OCI-LY7 (cell line): ENCODE measurements around the gene IL17RA. TPM values are rescaled to one million over a fixed set of nuclear protein-coding genes. Genes with fewer than 3 reads are reported as not detected.
A peak's percentile ranks its signal among the peaks of the same experiment; 100 is the strongest.

Experiments
- BruUV-seq: library from RNA; stranded (reverse); fragments of 400-500 nt; replicated peaks from 2 replicates; lab custom pipeline; 2021; lab: Mats Ljungman, UMichigan
- CTCF ChIA-PET: fragments of 300-600 bp; sonication (Branson Sonifier 250); formaldehyde crosslinking; loops from one replicate; lab custom pipeline; 2022; ENCODE audit warnings: antibody characterized with exemption; ENCODE audit not compliant: unreplicated experiment; lab: Charles Lee
- POLR2A ChIA-PET: fragments of 300-600 bp; sonication (Branson Sonifier 250); formaldehyde crosslinking; loops from one replicate; lab custom pipeline; 2022; ENCODE audit warnings: antibody characterized with exemption; lab: Charles Lee
- DNase-seq: peaks from one replicate; pipeline ENCODE4 v3.0.0-alpha.2; 2015; ENCODE audit warnings: low spot score
- H2AFZ ChIP-seq: fragments of 200-600 bp; sonication (generic), shearing (Covaris generic); 2 replicates; pipeline ENCODE4 v1.6.1; 2014; ENCODE audit warnings: mild to moderate bottlenecking, antibody characterized with exemption, low read length, moderate library complexity
- H3K27ac ChIP-seq: fragments of 200-600 bp; sonication (generic); 2 replicates; pipeline ENCODE4 v1.5.1; 2014; ENCODE audit warnings: mixed run types, low read depth, mild to moderate bottlenecking, moderate library complexity, low read length, inconsistent platforms; ENCODE audit not compliant: poor library complexity, severe bottlenecking
- H3K36me3 ChIP-seq: fragments of 200-600 bp; sonication (generic); 2 replicates; pipeline ENCODE4 v1.6.1; 2014; ENCODE audit warnings: mild to moderate bottlenecking, antibody characterized with exemption, low read length, moderate library complexity, mixed read lengths; ENCODE audit not compliant: insufficient read depth
- H3K4me1 ChIP-seq: fragments of 200-600 bp; sonication (generic); 2 replicates; pipeline ENCODE4 v1.5.1; 2014; ENCODE audit warnings: mild to moderate bottlenecking, low read length; ENCODE audit not compliant: insufficient read depth, poor library complexity, severe bottlenecking
- H3K4me2 ChIP-seq: fragments of 200-600 bp; sonication (generic); 2 replicates; pipeline ENCODE4 v1.6.1; 2014; ENCODE audit warnings: mild to moderate bottlenecking, low read length
- H3K4me3 ChIP-seq: fragments of 200-600 bp; sonication (generic); 2 replicates; pipeline ENCODE4 v1.5.1; 2014; ENCODE audit warnings: mild to moderate bottlenecking, low read depth, low read length; ENCODE audit not compliant: poor library complexity, severe bottlenecking
- H3K79me2 ChIP-seq: fragments of 200-600 bp; sonication (generic); 2 replicates; pipeline ENCODE4 v1.6.1; 2016; ENCODE audit warnings: low read depth, mild to moderate bottlenecking, low read length, moderate library complexity, mixed read lengths; ENCODE audit not compliant: insufficient read depth
- H3K9me2 ChIP-seq: fragments of 200-600 bp; sonication (generic); 2 replicates; pipeline ENCODE4 v1.6.1; 2016; ENCODE audit warnings: mild to moderate bottlenecking, low read length, mixed read lengths; ENCODE audit not compliant: insufficient read depth
- H3K9me3 ChIP-seq: fragments of 200-600 bp; sonication (generic); 2 replicates; pipeline ENCODE4 v1.6.1; 2014; ENCODE audit warnings: mild to moderate bottlenecking, mixed run types, low read length, mixed read lengths
- H4K20me1 ChIP-seq: fragments of 200-600 bp; sonication (generic); 2 replicates; pipeline ENCODE4 v1.6.1; 2014; ENCODE audit warnings: mild to moderate bottlenecking, antibody characterized with exemption, low read length, moderate library complexity, mixed read lengths; ENCODE audit not compliant: insufficient read depth
- CTCF ChIP-seq: fragments of 200-600 bp; sonication (generic); conservative IDR thresholded peaks from 2 replicates; pipeline ENCODE4 v1.5.1; 2014; ENCODE audit warnings: mild to moderate bottlenecking, antibody characterized with exemption, low read length, moderate library complexity, mixed read lengths
- EZH2phosphoT487 ChIP-seq: fragments of 200-600 bp; sonication (generic); IDR thresholded peaks from 2 replicates; pipeline ENCODE4 v1.6.1; 2018; ENCODE audit warnings: low read depth, borderline replicate concordance, mild to moderate bottlenecking, mixed run types, antibody characterized with exemption, low read length, moderate library complexity, mixed read lengths
- intact Hi-C: fragments of 100-400 bp; cut with micrococcal nuclease; formaldehyde crosslinking; loops from one replicate; pipeline ENCODE4 v1.10.0; 2022; ENCODE audit not compliant: unreplicated experiment
- total RNA-seq, 2 experiments: library from RNA; depleted of rRNA in 1 of 2; stranded (reverse); fragments of >200 nt in 1 of 2; shearing (Covaris generic) in 1 of 2; gene quantifications; 2 replicates each; pipeline ENCODE4 v1.2.3, GENCODE V29; 2014 to 2022

Gene IL17RA
- total RNA-seq, 2 experiments from 2014 or later, result 7.8 to 10.9 TPM

GRCh38 chr22:17093081-17093480 lies 8.3 kb downstream of the IL17RA start:
- CTCF ChIA-PET, result interaction anchor here (0.6 kb wide), 1 partner anchor 22 kb away, joined by 3 read pairs; no protein-coding TSS in a partner anchor
- DNase-seq, result no peak
- no peaks in the 10 kb centered on the region for H3K79me2 ChIP-seq

GRCh38 chr22:17095538-17095937 lies 10.7 kb downstream of the IL17RA start:
- no peak overlapping the region for H3K27ac ChIP-seq
- DNase-seq, result no peak
- no peaks in the 10 kb centered on the region for H3K9me3 ChIP-seq
- no TSS peak for BruUV-seq
- peaks cover 25% of the 10 kb centered on the region for H3K4me1 ChIP-seq
- TF ChIP-seq EZH2phosphoT487, result no peak
- TF ChIP-seq CTCF, result peak; percentile 74
- H3K9me2 ChIP-seq, result no peaks in the 10 kb centered on the region
- H3K36me3 ChIP-seq, result peaks cover 21% of the 10 kb centered on the region; the same call in 1 of the 2 replicates
- no peak overlapping the region for H2AFZ ChIP-seq
- no peaks in the 10 kb centered on the region for H3K79me2 ChIP-seq
- POLR2A ChIA-PET, result interaction anchor here (0.5 to 1.0 kb wide), 4 partner anchors 12 to 124 kb away, joined by 3 read pairs; partner anchors contain the start of gene ADA2
- H3K4me3 ChIP-seq, result no peak overlapping the region
- no peak overlapping the region for H3K4me2 ChIP-seq
- CTCF ChIA-PET, result interaction anchor here (0.5 kb wide), 1 partner anchor 17 kb away, joined by 3 read pairs; no protein-coding TSS in a partner anchor
- H4K20me1 ChIP-seq, result peaks cover 5% of the 10 kb centered on the region
- intact Hi-C loops, result no loop called here

More at GRCh38 chr22:17093081-17093480, 8.3 kb downstream of the IL17RA start:
- Histone ChIP-seq H3K4me3 (no peak overlapping the region), H3K4me1 (peaks cover 29% of the 10 kb centered on the region), H3K9me3 (no peaks in the 10 kb centered on the region), H3K4me2 (no peak overlapping the region), H3K9me2 (no peaks in the 10 kb centered on the region), H3K27ac (no peak overlapping the region), H4K20me1 (peaks cover 5% of the 10 kb centered on the region), H3K36me3 (peaks cover 6% of the 10 kb centered on the region; the same call in 1 of the 2 replicates), H2AFZ (no peak overlapping the region)
- intact Hi-C loops, result no loop called here
- no TSS peak for BruUV-seq
- POLR2A ChIA-PET, result no interaction called here
- TF ChIP-seq EZH2phosphoT487 (no peak), CTCF (no peak)

- no peak overlapping the region for H3K27ac ChIP-seq
- DNase-seq, result no peak
- POLR2A ChIA-PET, result interaction anchor here (0.5 to 1.0 kb wide), 3 partner anchors 12 to 123 kb away, joined by 3 read pairs; partner anchors contain the start of gene ADA2
Measured at GRCh38 chr22:17096071-17096470, 11.3 kb downstream of the IL17RA start.

More at GRCh38 chr22:17096071-17096470, 11.3 kb downstream of the IL17RA start:
- intact Hi-C loops, result no loop called here
- CTCF ChIA-PET, result interaction anchor here (0.5 kb wide), 1 partner anchor 17 kb away, joined by 3 read pairs; no protein-coding TSS in a partner anchor
- H3K79me2 ChIP-seq, result no peaks in the 10 kb centered on the region
- no peak overlapping the region for H2AFZ ChIP-seq
- H3K4me1 ChIP-seq, result peaks cover 23% of the 10 kb centered on the region
- TF ChIP-seq CTCF, result no peak
- TF ChIP-seq EZH2phosphoT487, result no peak
- no peaks in the 10 kb centered on the region for H3K9me3 ChIP-seq
- no peak overlapping the region for H3K4me3 ChIP-seq
- peaks cover 21% of the 10 kb centered on the region; the same call in 1 of the 2 replicates for H3K36me3 ChIP-seq
- H3K4me2 ChIP-seq, result no peak overlapping the region
- BruUV-seq, result no TSS peak
- H3K9me2 ChIP-seq, result no peaks in the 10 kb centered on the region
- peaks cover 5% of the 10 kb centered on the region for H4K20me1 ChIP-seq
